ENCODE results near the gene CST9. TPM values are rescaled to one million over a fixed set of nuclear protein-coding genes. Genes with fewer than 3 reads are reported as not detected.

The CST9 gene
- total and polyA plus RNA-seq, 2 donors from 2014 or later = not detected

DNA sequence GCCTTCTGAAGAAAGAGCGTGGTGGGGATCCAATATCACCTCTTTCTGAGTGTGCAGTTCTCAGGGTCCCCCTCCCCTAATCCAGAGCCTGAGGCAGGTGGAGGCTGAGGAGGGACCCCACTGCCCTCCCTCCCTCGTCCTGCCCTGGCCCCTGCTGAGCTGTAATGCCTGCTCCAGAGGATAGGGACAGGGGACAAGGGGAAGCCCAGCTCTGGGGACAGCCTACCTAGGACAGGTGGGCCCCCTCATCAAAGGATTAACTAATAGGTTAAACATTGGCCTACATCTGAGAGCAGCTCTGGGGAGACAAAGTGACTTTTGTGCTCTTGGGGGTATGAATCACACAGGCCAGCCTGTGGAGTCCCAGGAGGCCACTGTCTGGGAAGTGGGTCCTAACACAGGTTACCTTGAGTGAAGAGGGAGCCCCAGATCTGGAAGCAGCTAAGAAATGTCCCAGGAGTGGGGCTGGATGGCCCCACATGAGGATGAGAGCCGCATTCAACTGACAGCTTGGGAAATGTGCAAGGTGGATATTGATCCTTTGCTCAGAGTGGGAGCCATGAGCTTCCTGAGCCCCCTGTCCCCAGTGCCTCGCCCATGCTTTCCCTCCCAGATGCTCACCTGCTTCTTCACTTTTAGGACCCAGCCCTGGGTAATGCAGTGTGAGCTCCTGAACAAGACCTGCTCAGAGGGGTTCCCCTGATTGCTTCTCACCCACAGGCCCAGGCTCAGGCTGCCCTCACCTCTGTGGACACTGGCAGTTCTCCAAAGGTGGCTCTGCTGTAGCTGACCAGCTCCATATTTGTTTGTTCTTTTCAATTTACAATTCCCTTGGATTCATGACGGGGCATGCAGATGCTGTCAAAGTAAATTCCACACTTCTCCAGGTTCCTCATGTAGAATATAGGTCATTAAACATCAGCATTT lies 19.6 kb downstream of the CST9 start:
- H3K4me1 ChIP-seq (ENCODE audit: control insufficient read depth in 2 of 3, insufficient read depth in 2 of 3, low read depth in 1 of 3, low read length in 3 of 3) = no peaks in the 10 kb centered on the region
- no peak overlapping the region for H3K4me3 ChIP-seq (ENCODE audit: low read length in 3 of 3)
- TF ChIP-seq, protein P1, sequence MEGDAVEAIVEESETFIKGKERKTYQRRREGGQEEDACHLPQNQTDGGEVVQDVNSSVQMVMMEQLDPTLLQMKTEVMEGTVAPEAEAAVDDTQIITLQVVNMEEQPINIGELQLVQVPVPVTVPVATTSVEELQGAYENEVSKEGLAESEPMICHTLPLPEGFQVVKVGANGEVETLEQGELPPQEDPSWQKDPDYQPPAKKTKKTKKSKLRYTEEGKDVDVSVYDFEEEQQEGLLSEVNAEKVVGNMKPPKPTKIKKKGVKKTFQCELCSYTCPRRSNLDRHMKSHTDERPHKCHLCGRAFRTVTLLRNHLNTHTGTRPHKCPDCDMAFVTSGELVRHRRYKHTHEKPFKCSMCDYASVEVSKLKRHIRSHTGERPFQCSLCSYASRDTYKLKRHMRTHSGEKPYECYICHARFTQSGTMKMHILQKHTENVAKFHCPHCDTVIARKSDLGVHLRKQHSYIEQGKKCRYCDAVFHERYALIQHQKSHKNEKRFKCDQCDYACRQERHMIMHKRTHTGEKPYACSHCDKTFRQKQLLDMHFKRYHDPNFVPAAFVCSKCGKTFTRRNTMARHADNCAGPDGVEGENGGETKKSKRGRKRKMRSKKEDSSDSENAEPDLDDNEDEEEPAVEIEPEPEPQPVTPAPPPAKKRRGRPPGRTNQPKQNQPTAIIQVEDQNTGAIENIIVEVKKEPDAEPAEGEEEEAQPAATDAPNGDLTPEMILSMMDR (IDR thresholded peaks at IDR 0.05; ENCODE audit: borderline replicate concordance, extremely low read depth, insufficient read depth) = no peak
- no peaks in the 10 kb centered on the region for H3K9me3 ChIP-seq (ENCODE audit: control insufficient read depth in 2 of 3, insufficient read depth in 1 of 3, low read length in 3 of 3)
- intact Hi-C loops (cut with DNase I) = no loop called here
- H3K36me3 ChIP-seq (ENCODE audit: control insufficient read depth in 2 of 3, insufficient read depth in 3 of 3, low read length in 3 of 3) = no peaks in the 10 kb centered on the region
- no peak overlapping the region for H3K9ac ChIP-seq (ENCODE audit: low read length in 3 of 3)
- H3K27ac ChIP-seq (ENCODE audit: low read depth in 2 of 2, low read length in 2 of 2) = no peak overlapping the region
- FAIRE-seq (no peak), DNase-seq (no peak)
- no peaks in the 10 kb centered on the region for H3K27me3 ChIP-seq (ENCODE audit: control insufficient read depth, insufficient read depth, low read length)

DNA sequence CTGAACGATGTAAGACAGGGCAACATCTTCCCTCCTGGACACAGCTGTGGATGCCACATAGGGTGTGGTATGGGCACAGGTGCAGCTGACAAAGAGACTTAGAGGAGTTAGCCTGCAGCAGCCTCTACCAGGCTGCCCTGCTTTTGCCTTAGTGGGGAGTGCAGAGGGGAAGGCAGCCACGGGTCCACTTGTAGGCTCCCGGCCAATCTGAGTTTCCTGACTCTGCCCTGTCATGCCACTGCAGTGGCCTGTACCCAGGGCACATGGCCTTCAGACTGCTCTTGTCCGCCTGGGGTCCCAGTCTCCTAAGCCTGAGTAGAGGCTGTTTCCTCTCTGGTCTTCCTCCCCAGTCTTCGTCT lies 20.3 kb downstream of the CST9 start:
- no peak for FAIRE-seq
- no peaks in the 10 kb centered on the region for H3K27me3 ChIP-seq (ENCODE audit: control insufficient read depth, insufficient read depth, low read length)
- H3K9ac ChIP-seq (ENCODE audit: low read length in 3 of 3) = no peak overlapping the region
- no peak for DNase-seq
- H3K27ac ChIP-seq (ENCODE audit: low read depth in 2 of 2, low read length in 2 of 2) = no peak overlapping the region
- no peaks in the 10 kb centered on the region for H3K36me3 ChIP-seq (ENCODE audit: control insufficient read depth in 2 of 3, insufficient read depth in 3 of 3, low read length in 3 of 3)
- no peaks in the 10 kb centered on the region for H3K9me3 ChIP-seq (ENCODE audit: control insufficient read depth in 2 of 3, insufficient read depth in 1 of 3, low read length in 3 of 3)
- no peaks in the 10 kb centered on the region for H3K4me1 ChIP-seq (ENCODE audit: control insufficient read depth in 2 of 3, insufficient read depth in 2 of 3, low read depth in 1 of 3, low read length in 3 of 3)
- intact Hi-C loops (cut with DNase I) = no loop called here
- TF ChIP-seq, protein P1 (IDR thresholded peaks at IDR 0.05; ENCODE audit: borderline replicate concordance, extremely low read depth, insufficient read depth) = no peak
- no peak overlapping the region for H3K4me3 ChIP-seq (ENCODE audit: low read length in 3 of 3)

DNA sequence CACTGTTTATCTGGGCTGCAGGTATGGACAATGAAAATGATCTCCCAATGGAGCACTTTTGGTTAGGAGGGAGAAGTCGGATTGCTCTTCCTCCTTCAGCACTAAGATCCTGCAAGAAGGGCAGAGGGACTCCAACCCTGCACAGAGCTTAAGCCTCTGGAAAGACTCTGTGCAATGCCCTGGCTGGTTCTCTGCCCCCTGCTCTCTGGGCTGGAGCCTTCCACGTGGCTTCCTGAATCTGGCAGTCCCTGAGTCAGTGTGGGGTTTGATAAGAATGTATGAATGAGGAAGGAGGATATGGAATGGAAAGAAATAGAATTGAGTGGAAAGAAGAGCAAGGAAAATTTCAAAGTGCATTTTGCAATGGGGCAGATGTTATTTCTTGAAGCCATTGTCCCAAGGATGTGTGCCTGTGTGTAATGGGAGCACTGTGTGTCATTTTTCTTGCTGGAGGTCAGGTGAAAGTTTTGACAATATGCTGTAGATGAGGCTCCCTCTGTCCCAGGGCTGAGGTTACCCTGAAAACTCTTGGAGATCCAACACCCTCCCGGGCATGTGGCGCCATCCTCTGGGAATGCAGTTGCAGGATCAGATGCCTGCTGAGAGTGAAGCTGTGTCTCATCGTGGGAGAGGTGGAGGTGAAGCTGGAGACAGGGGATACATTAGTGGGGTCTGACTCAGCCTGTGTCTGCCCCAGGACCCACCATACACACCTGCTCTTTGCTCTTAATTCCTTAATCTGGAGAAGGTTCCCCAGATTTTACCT lies 21.1 kb downstream of the CST9 start:
- Histone ChIP-seq H3K4me1 (ENCODE audit: control insufficient read depth in 2 of 3, insufficient read depth in 2 of 3, low read depth in 1 of 3, low read length in 3 of 3) (no peaks in the 10 kb centered on the region), H3K27ac (ENCODE audit: low read depth in 2 of 2, low read length in 2 of 2) (no peak overlapping the region), H3K9ac (ENCODE audit: low read length in 3 of 3) (no peak overlapping the region), H3K27me3 (ENCODE audit: control insufficient read depth, insufficient read depth, low read length) (no peaks in the 10 kb centered on the region), H3K4me3 (ENCODE audit: low read length in 3 of 3) (no peak overlapping the region), H3K9me3 (ENCODE audit: control insufficient read depth in 2 of 3, insufficient read depth in 1 of 3, low read length in 3 of 3) (no peaks in the 10 kb centered on the region), H3K36me3 (ENCODE audit: control insufficient read depth in 2 of 3, insufficient read depth in 3 of 3, low read length in 3 of 3) (no peaks in the 10 kb centered on the region)
- no peak for FAIRE-seq
- TF ChIP-seq, protein P1 (IDR thresholded peaks at IDR 0.05; ENCODE audit: borderline replicate concordance, extremely low read depth, insufficient read depth) = no peak
- no peak for DNase-seq
- intact Hi-C loops (cut with DNase I) = no loop called here
